Retina (tissue), 1 donor: ENCODE data around the gene PTPN20.
"Not testable (repeated sequence)": the region's sequence is repeated elsewhere in the genome, so short reads cannot be mapped to it uniquely, and the experiment has no call there.

Experiments
- DNase-seq: peaks from one replicate; pipeline ENCODE4 v3.0.0-alpha.2; 2016

PTPN20 gene, protein sequence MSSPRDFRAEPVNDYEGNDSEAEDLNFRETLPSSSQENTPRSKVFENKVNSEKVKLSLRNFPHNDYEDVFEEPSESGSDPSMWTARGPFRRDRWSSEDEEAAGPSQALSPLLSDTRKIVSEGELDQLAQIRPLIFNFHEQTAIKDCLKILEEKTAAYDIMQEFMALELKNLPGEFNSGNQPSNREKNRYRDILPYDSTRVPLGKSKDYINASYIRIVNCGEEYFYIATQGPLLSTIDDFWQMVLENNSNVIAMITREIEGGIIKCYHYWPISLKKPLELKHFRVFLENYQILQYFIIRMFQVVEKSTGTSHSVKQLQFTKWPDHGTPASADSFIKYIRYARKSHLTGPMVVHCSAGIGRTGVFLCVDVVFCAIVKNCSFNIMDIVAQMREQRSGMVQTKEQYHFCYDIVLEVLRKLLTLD

DNA sequence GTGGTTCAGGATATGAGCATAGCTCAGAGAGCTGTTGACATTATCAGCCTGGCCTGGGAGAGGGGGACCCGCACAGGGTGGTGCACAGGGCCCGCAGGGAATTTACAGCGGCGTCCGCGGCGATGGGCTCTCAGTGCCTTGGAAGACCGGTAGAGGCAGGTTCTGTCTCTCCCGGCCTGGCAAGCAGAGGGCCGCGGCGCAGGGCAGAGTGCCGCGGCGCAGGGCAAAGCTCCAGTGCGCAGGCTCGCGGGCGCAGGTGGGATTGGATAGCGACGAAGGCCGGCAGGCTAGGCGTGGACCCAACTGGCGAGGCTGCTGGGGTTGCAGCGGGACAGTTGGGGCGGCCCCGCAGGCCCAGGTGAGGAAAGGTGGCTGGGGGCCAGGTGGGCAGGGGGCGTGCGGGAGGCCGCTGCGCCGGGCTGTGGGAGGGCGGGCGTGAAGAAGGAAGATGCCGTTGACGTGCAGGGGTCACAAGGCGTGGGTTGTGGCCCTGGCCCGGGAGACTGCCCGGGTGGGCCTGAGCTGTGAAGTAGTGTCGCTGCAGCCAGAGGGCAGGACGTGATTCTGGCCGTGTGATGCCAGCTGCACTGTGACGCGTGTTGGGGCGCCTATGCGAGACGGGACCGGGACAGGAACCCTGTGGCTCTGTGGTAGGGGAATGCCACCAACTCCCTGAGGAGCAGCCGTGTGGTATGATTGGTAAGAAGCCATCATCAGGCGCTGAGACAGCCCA is at the start of gene PTPN20:
PTPN20 (plus strand) TSS at position 285 of the 733 bp plus-strand sequence. CDS start 21,072 bp downstream, outside the sequence.
- DNase-seq, result peak; percentile 64

DNA sequence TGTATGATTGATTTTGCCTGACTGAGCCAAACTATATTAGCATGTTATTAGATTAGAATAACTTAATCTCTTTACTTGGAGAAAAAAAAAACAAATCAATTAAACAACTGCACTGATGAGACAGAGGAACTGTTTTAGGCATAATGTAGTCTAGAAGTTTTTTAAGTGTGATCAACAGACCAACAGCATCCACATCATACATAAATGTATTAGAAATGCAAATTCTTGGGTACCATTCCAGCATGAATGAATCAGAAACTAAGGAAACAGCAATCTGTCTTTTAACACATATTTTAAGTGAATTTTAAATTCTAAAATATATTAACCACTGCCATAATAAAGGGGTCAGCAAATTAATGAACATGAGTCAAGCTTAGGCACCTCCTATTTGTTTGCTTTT is 41.5 kb upstream of the PTPN20 start:
- DNase-seq, result not testable (repeated sequence)

DNA sequence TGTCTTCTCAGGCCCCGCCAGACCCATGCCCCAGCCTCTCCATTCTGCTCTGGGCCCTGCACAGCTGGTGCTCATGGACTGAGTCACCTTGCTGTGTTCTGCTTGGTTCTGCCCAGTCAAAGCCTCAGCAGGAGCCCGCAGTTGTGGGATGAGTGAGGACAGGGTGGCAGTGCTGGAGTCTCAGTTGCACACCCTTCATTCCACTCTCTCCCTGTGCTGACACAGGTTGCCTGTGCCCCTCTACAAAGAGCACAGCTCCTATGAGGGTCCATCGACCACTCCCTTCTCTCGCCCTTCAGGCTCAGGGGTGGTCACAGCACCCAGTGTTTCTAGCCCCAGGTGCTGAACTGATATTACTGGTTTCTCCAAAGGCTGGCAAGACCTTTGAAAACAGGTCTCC is 39.6 kb upstream of the PTPN20 start:
- DNase-seq, result not testable (repeated sequence)

DNA sequence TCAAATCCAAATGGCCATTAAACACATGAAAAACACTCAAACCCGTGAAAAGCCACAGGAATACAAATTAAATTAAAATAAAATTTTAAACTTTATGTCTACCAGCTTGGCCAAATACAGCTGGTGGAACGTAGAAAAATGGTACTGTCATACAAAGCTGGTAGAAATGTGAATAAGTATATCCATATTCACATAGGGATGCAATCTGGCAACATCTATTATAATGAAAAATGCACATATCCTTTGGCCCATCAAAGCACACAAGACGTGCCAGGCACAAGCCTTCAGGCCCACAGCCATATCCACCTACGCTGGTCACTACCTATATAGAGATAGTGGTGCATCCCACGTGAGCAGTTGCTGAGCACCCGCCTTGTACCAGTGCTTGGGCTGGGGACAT is 35.9 kb upstream of the PTPN20 start:
- DNase-seq, result not testable (repeated sequence)

DNA sequence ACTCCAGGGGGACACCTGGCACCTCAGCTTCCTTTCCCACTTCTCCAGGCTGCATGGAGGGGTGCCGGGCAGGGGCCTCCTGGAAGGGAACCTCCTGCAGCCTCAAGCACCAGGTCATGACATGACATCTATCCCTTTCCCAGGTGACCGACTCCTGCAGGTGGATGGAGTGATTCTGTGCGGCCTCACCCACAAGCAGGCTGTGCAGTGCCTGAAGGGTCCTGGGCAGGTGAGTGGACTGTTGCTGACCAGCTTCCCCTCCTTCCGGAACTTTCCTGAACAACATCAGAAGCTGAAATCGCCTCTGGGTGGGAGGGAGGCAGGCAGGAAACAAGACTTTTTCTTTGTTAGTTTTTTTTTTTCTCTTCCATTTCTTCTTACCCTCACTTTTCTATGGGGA is 34.5 kb upstream of the PTPN20 start:
- not testable (repeated sequence) for DNase-seq

DNA sequence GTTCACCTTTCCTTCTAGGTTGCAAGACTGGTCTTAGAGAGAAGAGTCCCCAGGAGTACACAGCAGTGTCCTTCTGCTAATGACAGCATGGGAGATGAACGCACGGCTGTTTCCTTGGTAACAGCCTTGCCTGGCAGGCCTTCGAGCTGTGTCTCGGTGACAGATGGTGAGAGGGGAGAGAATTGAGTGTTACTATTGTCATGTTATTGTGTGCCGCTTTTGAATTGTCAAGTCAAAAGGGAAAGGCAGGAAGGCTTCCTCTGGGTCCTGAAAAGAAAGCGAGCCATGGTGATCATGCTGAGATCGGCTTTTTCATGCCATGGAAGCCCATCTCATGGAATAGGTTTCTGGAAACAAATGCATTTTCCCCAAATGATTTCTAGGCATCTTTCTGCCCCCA is 32.5 kb upstream of the PTPN20 start:
- DNase-seq, result peak; percentile 54

DNA sequence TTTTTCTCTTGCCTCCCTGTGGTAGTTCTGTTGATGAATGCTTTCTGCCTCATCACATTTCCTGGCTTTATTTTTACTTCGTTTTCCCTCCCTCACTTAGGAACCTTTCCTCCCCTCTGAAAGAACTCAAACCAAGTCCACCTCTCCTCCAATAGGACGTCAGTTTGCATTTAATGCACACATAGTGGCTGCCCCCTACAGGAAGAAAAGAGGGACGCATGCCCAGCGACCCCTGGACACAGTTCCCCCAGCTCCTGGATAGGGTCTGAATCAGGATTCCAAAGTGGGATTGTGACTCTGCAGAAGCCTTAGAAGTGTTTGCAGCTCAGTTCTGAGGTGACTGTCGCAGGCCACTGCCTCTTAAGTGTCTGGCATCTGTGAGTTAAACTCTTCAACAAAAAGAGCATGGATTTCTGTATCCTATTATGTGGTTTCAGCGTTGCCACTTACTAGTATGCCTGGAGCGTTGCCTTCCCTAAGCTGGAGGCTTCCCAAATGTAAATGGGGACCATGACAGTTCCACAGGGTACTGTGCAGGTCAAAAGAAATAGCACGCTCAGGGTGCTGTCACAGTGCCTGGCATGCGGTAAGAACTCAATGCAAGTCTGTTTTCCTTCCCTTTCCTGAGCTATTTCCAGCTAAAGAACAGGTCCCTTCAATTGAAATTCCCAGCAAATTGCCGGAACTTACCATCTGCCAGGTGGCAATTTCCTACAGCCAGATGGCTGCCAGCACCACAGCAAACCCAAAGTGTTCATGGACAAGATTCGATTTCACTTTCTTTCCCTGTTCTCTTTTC is 20.2 kb upstream of the PTPN20 start:
- DNase-seq, result not testable (repeated sequence)

DNA sequence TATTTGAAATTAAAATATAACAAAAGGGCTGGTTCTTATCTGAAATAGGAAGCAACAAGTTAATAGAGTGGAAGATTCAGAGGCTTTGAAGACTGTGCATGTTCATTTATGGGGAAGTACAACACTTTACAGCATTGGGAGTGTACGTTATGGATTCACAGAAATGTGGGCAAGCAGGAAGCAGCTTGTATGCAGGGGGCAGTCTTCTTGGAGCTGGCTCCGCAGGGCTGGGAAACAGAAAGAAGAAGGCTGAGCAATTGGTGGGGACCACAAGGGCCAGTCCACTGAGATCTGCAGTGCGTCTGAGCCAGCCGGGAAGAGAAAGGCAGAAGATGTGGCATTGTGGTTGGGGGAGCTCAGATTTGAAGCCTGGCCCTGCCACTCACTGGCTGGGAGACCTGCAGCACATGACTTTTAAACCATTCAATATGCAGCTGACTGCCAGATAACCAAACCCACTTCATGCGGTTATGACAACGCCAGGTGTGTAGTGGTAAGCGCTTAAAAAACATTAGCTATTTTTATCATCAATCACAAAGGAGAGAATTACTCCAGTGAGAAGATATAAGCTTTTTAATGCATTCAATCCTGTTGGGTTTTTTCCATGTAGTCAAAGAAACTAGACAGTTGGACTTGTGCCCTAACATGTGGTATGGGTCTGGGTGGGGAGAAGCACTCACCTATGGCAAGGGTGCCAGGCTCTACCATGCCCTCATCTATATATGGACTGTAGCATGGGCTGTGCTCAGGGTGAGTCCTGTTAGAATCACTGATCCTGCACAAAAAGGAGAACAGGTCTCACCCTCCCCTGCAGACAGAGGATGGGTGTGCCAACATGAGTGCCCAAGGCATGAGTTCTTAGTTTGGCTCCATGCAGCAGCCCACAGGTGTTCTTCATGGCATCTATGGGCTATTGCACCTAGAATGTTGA is 14.2 kb upstream of the PTPN20 start:
- not testable (repeated sequence) for DNase-seq

DNA sequence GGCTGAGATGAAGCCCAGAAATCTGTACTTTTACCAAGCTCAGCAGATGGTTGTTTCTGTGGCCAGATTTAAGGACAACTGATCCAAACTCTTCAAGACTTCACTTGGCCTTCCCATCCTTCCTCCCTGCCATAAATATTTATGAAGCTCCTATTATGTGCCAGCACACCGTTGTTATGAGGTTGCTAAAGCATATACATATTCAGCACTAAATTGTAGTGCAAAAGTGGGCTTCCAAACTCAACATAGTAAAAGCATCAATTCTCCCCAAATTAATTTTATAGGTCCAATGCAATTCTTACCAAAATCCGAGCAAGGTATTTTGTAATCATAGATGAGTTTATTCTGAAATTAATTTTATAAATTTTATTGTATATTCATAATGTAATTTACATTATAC is 10.0 kb upstream of the PTPN20 start:
- not testable (repeated sequence) for DNase-seq

DNA sequence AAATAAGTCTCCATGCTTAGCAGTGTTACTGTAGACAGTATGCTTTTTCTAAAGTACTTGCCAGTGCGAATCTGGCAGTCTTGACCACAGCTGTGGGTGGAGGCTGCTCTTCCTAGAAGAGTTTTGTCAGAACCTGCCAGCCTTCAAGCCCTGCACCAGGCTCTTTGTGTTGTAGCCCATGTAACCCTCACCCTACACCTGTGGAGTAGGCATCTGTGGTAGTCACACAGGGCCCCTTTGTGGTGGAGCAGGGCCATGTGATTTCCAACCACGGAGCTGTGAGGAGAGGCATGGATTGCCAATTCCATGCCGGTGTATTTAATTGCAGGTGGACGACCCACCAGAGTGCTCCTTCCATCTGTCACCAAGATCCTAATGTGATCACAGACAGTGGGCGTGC is 7.4 kb upstream of the PTPN20 start:
- DNase-seq, result not testable (repeated sequence)

DNA sequence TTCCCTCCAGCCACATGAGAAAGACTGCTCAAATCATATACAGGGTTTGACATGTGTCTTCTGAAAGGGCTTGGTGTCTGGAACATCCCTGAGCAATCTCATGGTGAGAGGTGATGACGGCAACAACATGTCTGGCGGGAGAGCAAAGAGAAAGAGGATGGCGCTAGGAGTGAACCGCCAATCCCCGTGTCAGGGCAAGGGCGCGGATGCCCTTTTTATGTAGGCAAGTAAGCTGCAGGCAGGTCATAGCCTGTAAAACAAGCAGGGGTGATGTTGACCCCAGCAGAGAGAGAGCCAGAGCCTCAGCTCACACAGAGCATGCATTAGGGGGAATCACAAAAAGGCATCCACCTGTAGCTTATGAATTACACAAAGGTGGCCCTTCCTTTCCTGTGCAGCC is 4.9 kb upstream of the PTPN20 start:
- not testable (repeated sequence) for DNase-seq

DNA sequence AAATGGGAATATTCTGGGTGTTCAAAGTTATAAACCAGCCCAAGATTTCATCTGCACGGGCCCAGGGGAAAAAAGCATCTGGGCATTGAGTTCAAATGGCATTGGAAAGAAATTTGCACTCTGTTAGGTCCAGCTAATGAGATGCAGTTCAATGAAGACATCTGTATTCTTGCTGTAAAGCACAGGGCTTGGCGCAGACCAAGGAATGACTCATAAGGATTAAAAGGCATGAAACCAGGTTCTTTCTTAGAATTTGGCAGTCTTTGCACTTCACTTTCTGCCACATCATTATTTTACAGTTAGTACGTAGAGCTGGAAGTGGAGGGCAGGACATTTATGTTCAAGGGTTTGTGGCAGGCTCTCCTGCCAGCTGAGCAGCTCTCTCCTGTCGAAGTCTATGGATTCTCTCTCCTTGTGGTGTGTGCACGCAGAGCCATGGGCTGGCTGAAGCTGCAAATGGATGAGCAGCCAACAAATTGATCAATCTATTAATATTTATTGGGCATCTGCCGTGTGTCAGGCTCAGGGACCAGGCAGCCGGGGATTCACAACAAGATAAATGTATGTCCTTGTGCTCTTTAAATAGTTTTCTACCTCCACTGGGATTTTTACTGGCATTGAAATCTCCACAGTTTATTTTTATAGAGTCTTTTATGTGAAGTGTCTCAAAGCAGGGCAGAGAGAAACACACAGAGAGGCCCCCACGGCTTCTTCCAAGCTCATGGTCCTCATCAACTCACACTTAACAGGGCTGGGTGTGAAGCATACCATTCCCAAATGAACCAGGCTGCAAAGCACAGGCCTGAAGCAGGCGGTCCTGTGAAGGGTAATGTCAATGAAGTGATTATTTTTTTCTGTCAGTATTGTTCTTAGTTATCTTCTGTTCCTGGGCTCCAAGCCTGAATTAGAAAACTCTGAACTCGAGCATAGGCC is 3.8 kb upstream of the PTPN20 start:
- DNase-seq, result not testable (repeated sequence)

DNA sequence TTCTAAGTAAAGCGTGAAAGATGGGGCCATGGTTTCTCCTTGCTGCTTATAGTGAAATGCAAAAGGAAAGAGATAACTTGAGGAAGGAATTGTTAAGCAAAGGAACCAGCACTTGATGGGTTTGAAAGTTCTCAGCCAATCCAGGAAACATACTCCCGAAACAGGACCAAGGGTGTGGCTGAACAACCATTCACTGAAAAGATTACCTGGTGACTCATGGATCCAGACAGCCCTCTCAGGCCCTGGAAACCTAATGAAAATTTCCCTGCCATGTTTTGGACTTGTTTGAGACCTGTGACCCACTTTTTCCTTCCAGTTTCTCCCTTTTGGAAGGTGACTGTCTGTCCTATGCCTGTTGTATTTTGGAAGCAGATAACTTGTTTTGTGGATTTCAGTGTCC is 11.3 kb downstream of the PTPN20 start:
- DNase-seq, result not testable (repeated sequence)

DNA sequence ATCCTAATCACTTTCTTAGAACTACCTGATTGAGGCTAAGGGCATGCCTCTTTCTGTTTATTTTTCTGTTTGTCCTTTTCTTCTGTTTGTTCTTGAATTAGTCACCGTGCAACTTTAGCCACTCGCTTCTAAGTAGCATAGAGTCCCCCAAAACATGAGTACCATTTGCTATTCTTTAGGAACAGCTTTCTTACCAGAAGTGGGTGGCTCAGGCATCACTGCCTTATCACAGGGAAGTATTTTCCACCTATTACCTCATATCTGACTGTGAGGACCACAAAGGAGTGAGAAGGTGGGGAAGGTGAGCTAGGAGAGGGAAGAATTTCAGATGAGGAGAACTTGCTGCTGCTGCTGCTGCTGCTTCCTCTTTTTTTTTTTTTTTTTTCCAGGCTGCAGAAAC is 13.9 kb downstream of the PTPN20 start:
- not testable (repeated sequence) for DNase-seq

DNA sequence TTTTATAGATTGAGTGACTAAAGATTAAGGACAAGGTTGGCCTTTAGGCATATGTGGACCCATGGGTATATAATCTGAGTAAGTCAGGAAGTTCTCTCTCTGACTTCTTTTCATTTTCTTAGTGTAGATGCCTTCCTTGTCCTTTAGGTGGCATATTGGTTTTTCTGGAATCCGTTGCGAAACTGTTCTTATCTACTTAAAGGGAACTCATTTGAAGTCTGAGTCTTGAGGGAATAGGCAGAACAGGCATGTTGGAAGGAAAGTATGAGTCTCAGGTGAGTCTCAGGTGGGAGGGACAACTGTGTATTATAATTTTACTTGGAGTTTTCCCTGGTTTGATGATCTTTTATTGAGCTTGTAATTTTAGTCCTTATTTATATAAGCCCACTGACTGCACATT is 14.6 kb downstream of the PTPN20 start:
- DNase-seq, result not testable (repeated sequence)

DNA sequence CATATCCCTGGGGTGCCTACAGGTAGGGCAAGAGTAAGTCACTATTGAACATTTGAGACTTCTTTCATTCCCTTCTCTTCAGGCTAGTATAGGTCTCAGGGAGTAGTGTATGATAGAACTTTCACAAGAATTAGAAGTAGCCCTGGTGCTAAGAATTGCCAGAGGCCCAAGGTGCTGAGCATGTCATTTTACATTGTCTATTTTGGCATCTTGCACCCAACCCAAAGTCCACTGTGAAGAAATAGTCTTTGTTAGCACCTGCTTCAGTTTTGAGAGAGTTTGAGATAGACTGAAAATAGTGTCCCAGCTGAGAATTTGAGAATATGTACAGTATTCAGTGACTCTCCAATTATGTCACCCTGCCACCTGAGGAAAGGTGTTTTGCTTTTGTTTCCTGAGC is 17.6 kb downstream of the PTPN20 start:
- not testable (repeated sequence) for DNase-seq

DNA sequence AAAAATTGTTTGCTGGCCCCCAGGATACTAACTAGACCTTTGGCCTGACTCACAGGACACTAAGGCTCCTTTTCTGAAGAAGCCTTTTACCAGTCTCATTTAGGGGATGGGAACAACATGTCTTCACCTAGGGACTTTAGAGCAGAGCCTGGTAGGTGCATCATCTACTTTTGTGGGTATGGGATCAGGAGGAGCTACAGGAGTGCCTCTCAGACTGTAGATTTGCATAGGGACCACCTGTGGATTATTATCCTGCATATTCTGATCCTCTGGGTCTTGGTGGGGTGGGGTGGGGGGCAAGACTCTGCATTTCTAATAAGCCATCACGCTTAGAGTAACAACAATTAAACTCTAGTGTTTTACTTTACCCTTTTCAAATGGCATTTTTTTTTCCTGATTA is 21.2 kb downstream of the PTPN20 start:
- DNase-seq, result not testable (repeated sequence)

DNA sequence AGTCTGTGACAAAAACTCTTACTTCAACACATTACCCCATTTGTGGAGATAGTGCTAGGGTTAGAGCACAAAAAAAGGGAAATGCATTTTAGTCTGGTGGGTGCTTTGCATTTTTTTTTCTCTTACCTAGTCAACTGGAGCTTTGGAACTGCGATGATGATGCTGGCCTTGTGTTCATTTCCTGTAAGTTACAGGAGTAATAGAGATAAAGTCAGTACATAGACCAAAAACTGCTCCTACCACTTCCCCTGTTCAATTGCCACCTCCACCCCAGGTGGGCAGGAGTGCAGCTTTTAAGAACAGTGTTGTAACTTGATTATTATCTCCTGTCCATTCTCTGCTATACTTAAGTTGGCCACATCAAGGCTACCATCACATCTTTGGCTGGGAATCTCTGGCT is 29.9 kb downstream of the PTPN20 start:
- DNase-seq, result not testable (repeated sequence)

DNA sequence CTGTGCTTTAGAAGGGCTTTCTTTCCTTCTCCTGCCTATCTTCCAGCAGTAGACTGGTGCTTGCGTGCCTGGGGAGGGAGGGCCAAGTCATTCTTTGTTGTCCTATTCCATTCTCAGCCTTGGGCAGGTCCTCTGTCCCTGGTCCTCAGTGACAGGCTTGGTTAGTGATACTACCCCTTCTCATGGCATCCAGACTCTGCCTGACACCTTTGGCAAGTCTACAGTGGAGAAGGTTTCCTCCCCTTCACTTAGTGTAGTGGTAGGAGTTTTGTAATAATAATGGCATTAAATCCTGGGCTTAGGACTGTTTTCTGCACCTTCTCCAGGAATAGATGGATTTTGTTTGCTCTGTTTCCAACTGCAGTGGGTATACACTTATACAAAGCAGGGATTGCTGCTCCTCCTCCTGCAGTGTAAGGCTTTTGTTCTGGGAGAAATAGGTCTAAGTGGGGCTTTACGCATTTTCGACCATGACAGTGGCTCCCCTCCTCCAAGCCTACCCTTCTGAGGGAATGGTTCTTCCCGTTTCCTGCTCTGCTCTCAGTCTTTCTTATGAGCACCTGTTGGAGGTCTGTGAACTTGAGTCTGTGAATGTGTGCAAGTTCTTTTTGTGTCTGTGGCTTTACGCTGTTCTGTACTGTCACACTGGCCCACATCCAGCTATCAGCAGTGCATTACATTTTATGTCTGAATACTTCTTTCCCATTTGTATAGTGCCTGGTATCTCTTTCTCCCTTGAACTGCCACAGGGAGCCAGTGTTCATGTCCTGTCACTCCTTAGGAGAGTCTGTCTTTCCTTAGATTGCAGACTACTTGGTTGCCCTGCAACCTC is 37.7 kb downstream of the PTPN20 start:
- not testable (repeated sequence) for DNase-seq

DNA sequence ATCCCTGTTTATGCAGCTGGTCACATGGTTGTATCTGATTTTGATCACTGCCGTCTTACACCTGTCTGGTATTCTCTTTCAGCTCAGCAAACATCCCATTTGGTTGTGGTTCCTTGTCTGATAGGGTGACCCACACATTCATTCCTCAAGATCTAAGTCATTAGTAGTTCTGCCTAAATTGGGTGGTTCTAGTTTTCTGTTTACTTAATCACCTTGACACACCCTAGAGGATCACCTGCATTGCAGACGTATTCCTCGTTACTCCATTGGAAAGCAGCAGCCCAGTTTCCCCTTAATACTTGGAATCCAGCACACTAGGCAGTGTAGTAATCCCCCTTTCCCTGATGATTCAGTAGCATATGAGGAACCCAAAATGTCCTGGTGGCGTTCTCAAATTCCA is 41.3 kb downstream of the PTPN20 start:
- DNase-seq, result not testable (repeated sequence)
